GM12878 (cell line): ENCODE measurements around the gene EMILIN3. TPM values are rescaled to one million over a fixed set of nuclear protein-coding genes. Genes with fewer than 3 reads are reported as not detected.

Source experiments
- ATAC-seq: fragments of 200-7000 bp; cut with Tn5 transposase; 3 replicates; pipeline ENCODE4 v1.9.1; 2020; ENCODE audit warnings: mild to moderate bottlenecking, moderate library complexity
- BruUV-seq: library from RNA; stranded (reverse); fragments of 400-500 nt; replicated peaks from 2 replicates; lab custom pipeline; 2021; lab: Mats Ljungman, UMichigan
- CTCF ChIA-PET: fragments of 300-600 bp; sonication (Branson Sonifier 250); formaldehyde crosslinking; extraction: SDS; loops from one replicate; lab custom pipeline; 2021; ENCODE audit warnings: inconsistent platforms; lab: Yijun Ruan, JAX
- POLR2A ChIA-PET: fragments of 350-600 bp; formaldehyde crosslinking; extraction: SDS; loops from one replicate; lab custom pipeline; 2021; ENCODE audit warnings: inconsistent platforms; lab: Charles Lee
- RAD21 ChIA-PET: fragments of 300-600 bp; sonication (Branson Sonifier 250); formaldehyde crosslinking; loops from one replicate; lab custom pipeline; 2023; ENCODE audit warnings: antibody characterized with exemption; ENCODE audit not compliant: unreplicated experiment; lab: Charles Lee
- SMC1A ChIA-PET: fragments of 300-600 bp; sonication (Branson Sonifier 250); formaldehyde crosslinking; loops from one replicate; lab custom pipeline; 2023; ENCODE audit not compliant: unreplicated experiment, uncharacterized antibody; lab: Charles Lee
- DNase-seq: peaks from one replicate; pipeline ENCODE4 v3.0.0-alpha.2; 2011; ENCODE audit warnings: low read depth, low spot score
- FAIRE-seq: peaks from 3 replicates; lab custom pipeline; 2011; peaks lifted over from hg19 to GRCh38; lab: Jason Lieb, UNC
- H2AFZ ChIP-seq: 2 replicates; pipeline ENCODE4 v1.6.0; 2011; ENCODE audit warnings: low read depth, low read length, control low read depth; ENCODE audit not compliant: control insufficient read depth
- H3K27ac ChIP-seq: 2 replicates; pipeline ENCODE4 v1.5.1; 2011; ENCODE audit warnings: control low read depth; ENCODE audit not compliant: control insufficient read depth, insufficient read depth
- H3K27me3 ChIP-seq, 2 experiments: replicated peaks in 1 of 2; 2 replicates each; pipeline versions ENCODE4 v1.6.0 to v1.6.1; 2011; ENCODE audit warnings: low read length in 1 of 2; ENCODE audit not compliant: control insufficient read depth in 2 of 2, insufficient read depth in 2 of 2
- H3K36me3 ChIP-seq, 2 experiments: 2 replicates each; pipeline ENCODE4 v1.5.1; 2011; ENCODE audit warnings: low read length in 1 of 2; ENCODE audit not compliant: control insufficient read depth in 2 of 2, insufficient read depth in 2 of 2
- H3K4me1 ChIP-seq: 2 replicates; pipeline ENCODE4 v1.6.1; 2011; ENCODE audit warnings: mild to moderate bottlenecking, low read length, moderate library complexity, mixed read lengths; ENCODE audit not compliant: control insufficient read depth, insufficient read depth
- H3K4me2 ChIP-seq: 2 replicates; pipeline ENCODE4 v1.6.0; 2011; ENCODE audit warnings: control low read depth; ENCODE audit not compliant: control insufficient read depth, insufficient read depth
- H3K4me3 ChIP-seq: fragments of 200-600 bp; sonication (generic); 2 replicates; pipeline ENCODE4 v1.5.1; 2016
- H3K79me2 ChIP-seq: 2 replicates; pipeline ENCODE4 v1.6.0; 2011; ENCODE audit warnings: low read length; ENCODE audit not compliant: control insufficient read depth, insufficient read depth
- H3K9ac ChIP-seq: 2 replicates; pipeline ENCODE4 v1.8.0; 2011; ENCODE audit warnings: low read length, control low read depth, mixed read lengths; ENCODE audit not compliant: control insufficient read depth, insufficient read depth
- H3K9me3 ChIP-seq: replicated peaks from 3 replicates; pipeline ENCODE4 v1.5.1; 2011; ENCODE audit warnings: mild to moderate bottlenecking, low read length; ENCODE audit not compliant: control insufficient read depth, insufficient read depth
- H4K20me1 ChIP-seq: 2 replicates; pipeline ENCODE4 v1.6.0; 2011; ENCODE audit not compliant: control insufficient read depth, insufficient read depth
- BRCA1 ChIP-seq: IDR thresholded peaks from 2 replicates; pipeline ENCODE4 v1.6.1; 2011; ENCODE audit warnings: low read depth, low read length, improper control_type of control experiment
- CEBPB ChIP-seq, 2 experiments: fragments of 150-350 bp in 1 of 2; IDR thresholded peaks; 2 replicates each; pipeline ENCODE4 v1.6.1; 2012 to 2014; ENCODE audit warnings: low read depth in 2 of 2, low read length in 2 of 2, borderline replicate concordance in 1 of 2, inconsistent platforms in 1 of 2
- NFYB ChIP-seq: IDR thresholded peaks from 2 replicates; pipeline ENCODE4 v1.6.1; 2011; ENCODE audit warnings: low read depth, mild to moderate bottlenecking, low read length, improper control_type of control experiment, moderate library complexity; ENCODE audit not compliant: insufficient read depth
- SUZ12 ChIP-seq: fragments of 200-600 bp; sonication (generic); IDR thresholded peaks from one replicate; pipeline ENCODE4 v1.6.1; 2018; ENCODE audit warnings: antibody characterized with exemption, mild to moderate bottlenecking; ENCODE audit not compliant: unreplicated experiment
- ZNF622 ChIP-seq: fragments of 450-650 bp; IDR thresholded peaks from 2 replicates; pipeline ENCODE4 v1.6.1; 2017; ENCODE audit warnings: mild to moderate bottlenecking, inconsistent platforms
- WGBS: methylation state at CpG from one replicate; pipeline ENCODE4 v1.1.6; 2016; ENCODE audit warnings: low lambda C conversion rate; ENCODE audit not compliant: insufficient replicate concordance, insufficient coverage; ENCODE audit errors: missing lambda C conversion rate; 5-methylcytosine and 5-hydroxymethylcytosine counted together
- in situ Hi-C: fragments of 300-500 bp; cut with MboI; formaldehyde crosslinking; loops from 9 replicates; pipeline ENCODE4 v1.14.3; 2018; ENCODE audit warnings: mixed read lengths
- intact Hi-C: fragments of 100-400 bp; cut with micrococcal nuclease; formaldehyde crosslinking; loops from one replicate; pipeline ENCODE4 v1.14.2; 2022; ENCODE audit not compliant: unreplicated experiment
- polyA plus RNA-seq, 11 experiments: library from polyadenylated mRNA; depleted of rRNA in 4 of 11; unstranded in 6 of 11; stranded (reverse) in 5 of 11; fragments of >200 nt; fragmentation: Nextera tagmentation in 4 of 11; fragmentation: Illumina TruSeq in 1 of 11; extraction: Ambion mirVana in 4 of 11; extraction: Trizol in 1 of 11; gene quantifications; 1 replicate in 1 of 11; 2 replicates in 10 of 11; pipeline versions ENCODE4 v1.2.1 to v1.2.3, GENCODE V29; 2011 to 2016; ENCODE audit warnings: inconsistent platforms in 2 of 11, missing spikeins in 2 of 11, low read depth in 1 of 11
- total RNA-seq, 4 experiments: library from RNA; depleted of rRNA in 3 of 4; stranded (reverse); fragments of >200 nt in 3 of 4; fragmentation: Illumina TruSeq in 1 of 4; extraction: Trizol in 1 of 4; gene quantifications; 2 replicates each; pipeline versions ENCODE4 v1.2.1 to v1.2.3, GENCODE V29; 2013 to 2021
- TF ChIP-seq, protein P1 (sequence below): IDR thresholded peaks from 2 replicates; pipeline ENCODE4 v1.6.1; 2012; ENCODE audit warnings: low read depth, low read length, improper control_type of control experiment

Gene EMILIN3
- total and polyA plus RNA-seq, 10 of the 15 experiments (the other 5 are each of a cell fraction or from before 2014, with no cell fraction given): not detected

DNA sequence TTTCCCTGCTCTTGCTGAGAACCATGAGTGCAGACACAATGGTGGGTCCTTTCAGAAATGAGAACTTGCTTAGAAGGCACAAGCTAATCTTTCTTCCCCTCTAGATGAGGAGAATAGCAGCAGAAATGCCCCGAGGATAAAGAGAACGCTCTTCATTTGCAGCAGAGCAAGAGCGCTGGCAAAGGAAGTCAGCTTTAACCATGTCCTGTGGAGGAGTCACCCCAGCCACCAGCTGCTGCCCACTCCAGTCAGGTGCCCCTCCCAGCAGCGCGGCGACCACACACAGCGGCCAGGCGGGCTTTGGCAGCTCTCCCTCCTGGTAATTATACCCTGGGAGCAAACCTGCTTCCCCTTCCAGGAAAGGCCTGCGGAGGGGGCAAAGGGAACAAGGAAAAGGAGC, 42.4 kb upstream of the EMILIN3 start:
- RAD21 ChIA-PET: interaction anchor here (0.7 kb wide), 1 partner anchor 17 kb away, joined by 3 read pairs; no protein-coding TSS in a partner anchor
- H3K36me3 ChIP-seq: peaks cover 8 to 23% of the 10 kb centered on the region in 2 experiments
- DNase-seq: no peak
- CTCF ChIA-PET: no interaction called here
- no peaks in the 10 kb centered on the region for H3K9me3 ChIP-seq
- H3K27ac ChIP-seq: no peak overlapping the region
- H2AFZ ChIP-seq: no peak overlapping the region
- SMC1A ChIA-PET: interaction anchor here (2.2 kb wide), 1 partner anchor 8 kb away, joined by 4 read pairs; no protein-coding TSS in a partner anchor
- no peak for FAIRE-seq
- POLR2A ChIA-PET: no interaction called here
- H3K4me2 ChIP-seq: no peak overlapping the region
- no peaks in the 10 kb centered on the region for H4K20me1 ChIP-seq
- TF ChIP-seq NFYB (no peak), ZNF622 (no peak), BRCA1 (no peak), SUZ12 (no peak), CEBPB (IDR thresholded peaks at IDR 0.05; ENCODE audit: borderline replicate concordance in 1 of 2, low read depth in 2 of 2, low read length in 2 of 2) (no peak)
- TF ChIP-seq, protein P1, sequence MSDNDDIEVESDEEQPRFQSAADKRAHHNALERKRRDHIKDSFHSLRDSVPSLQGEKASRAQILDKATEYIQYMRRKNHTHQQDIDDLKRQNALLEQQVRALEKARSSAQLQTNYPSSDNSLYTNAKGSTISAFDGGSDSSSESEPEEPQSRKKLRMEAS: no peak
- TF ChIP-seq, all 136 proteins: peak for 0
- intact Hi-C loops (no loop called here), in situ Hi-C loops (no loop called here)
- BruUV-seq: no TSS peak
- WGBS: 84% methylated on average over 9 of the region's 9 CpGs
- Histone ChIP-seq H3K27me3 (no peaks in the 10 kb centered on the region), H3K9ac (no peak overlapping the region), H3K79me2 (no peaks in the 10 kb centered on the region), H3K4me3 (no peak overlapping the region), H3K4me1 (peaks cover 17% of the 10 kb centered on the region)
- ATAC-seq: no peak
